Esophagus mucosa (tissue), 1 donor: Measurements from ENCODE around the gene SPIRE1. TPM values are rescaled to one million over a fixed set of nuclear protein-coding genes. Genes with fewer than 3 reads are reported as not detected.

Experiments used
- ATAC-seq: fragments of 200-7000 bp; cut with Tn5 transposase; one replicate; pipeline ENCODE4 v1.9.1; 2020
- total RNA-seq: library from RNA; stranded (reverse); gene quantifications from one replicate; pipeline ENCODE4 v1.2.4, GENCODE V29; 2023
- donor health status: DM: yes; HTN: yes; CAD: no.

The SPIRE1 gene
- 15.6 TPM for total RNA-seq

- peak; percentile 79 for ATAC-seq
These were observed at the start of gene SPIRE1 for GRCh38 chr18:12657684-12658425. Gene SPIRE1 (minus strand): TSS chr18:12658107. CDS start chr18:12657866, 241 bp downstream.

- peak; percentile 4 for ATAC-seq
These were observed 45.8 kb upstream of the SPIRE1 start for GRCh38 chr18:12703664-12704063.

GRCh38 chr18:12703096-12703567 is 45.2 kb upstream of the SPIRE1 start:
- peak; percentile 42 for ATAC-seq

GRCh38 chr18:12702221-12703095 is 44.6 kb upstream of the SPIRE1 start, which contains the start of the genes CEP76 and PSMG2:
Gene CEP76 (minus strand): TSS chr18:12702723. CDS start chr18:12702548, 175 bp downstream.
Gene PSMG2 (plus strand): TSS chr18:12703042. CDS start chr18:12703108, 66 bp downstream.
- peak; percentile 89 for ATAC-seq

GRCh38 chr18:12701161-12701560 is 43.3 kb upstream of the SPIRE1 start:
- ATAC-seq = no peak

GRCh38 chr18:12699747-12700146 is 41.8 kb upstream of the SPIRE1 start:
- ATAC-seq = no peak

- peak; percentile 87 for ATAC-seq
These were observed 36.1 kb upstream of the SPIRE1 start for GRCh38 chr18:12694032-12694431.

- peak; percentile 19 for ATAC-seq
These were observed 34.3 kb upstream of the SPIRE1 start for GRCh38 chr18:12692206-12692605.

GRCh38 chr18:12689256-12689850 is 31.4 kb upstream of the SPIRE1 start:
- no peak for ATAC-seq

- peak; percentile 42 for ATAC-seq
These were observed 28.2 kb upstream of the SPIRE1 start for GRCh38 chr18:12686100-12686499.

GRCh38 chr18:12679183-12679786 is 21.4 kb upstream of the SPIRE1 start:
- ATAC-seq = no peak

GRCh38 chr18:12668041-12668440 is 10.1 kb upstream of the SPIRE1 start:
- no peak for ATAC-seq

GRCh38 chr18:12659904-12660605 is 2.1 kb upstream of the SPIRE1 start:
- ATAC-seq = peak; percentile 42

- no peak for ATAC-seq
These were observed 675 bp upstream of the SPIRE1 start for GRCh38 chr18:12658426-12659138.

GRCh38 chr18:12656938-12657683 is 796 bp downstream of the SPIRE1 start:
- ATAC-seq = peak; percentile 63

- no peak for ATAC-seq
These were observed 1.3 kb downstream of the SPIRE1 start for GRCh38 chr18:12656605-12656937.

- ATAC-seq = no peak
These were observed 2.9 kb downstream of the SPIRE1 start for GRCh38 chr18:12654971-12655370.

GRCh38 chr18:12652861-12653401 is 5.0 kb downstream of the SPIRE1 start:
- ATAC-seq = no peak

- no peak for ATAC-seq
These were observed 6.3 kb downstream of the SPIRE1 start for GRCh38 chr18:12651651-12652050.

- ATAC-seq = no peak
These were observed 10.1 kb downstream of the SPIRE1 start for GRCh38 chr18:12647773-12648172.
